GM12878 (cell line): ENCODE measurements around the gene TBX4. TPM values are rescaled to one million over a fixed set of nuclear protein-coding genes. Genes with fewer than 3 reads are reported as not detected.

Experiments
- ATAC-seq: fragments of 200-7000 bp; cut with Tn5 transposase; 3 replicates; pipeline ENCODE4 v1.9.1; 2020; ENCODE audit warnings: mild to moderate bottlenecking, moderate library complexity
- BruUV-seq: library from RNA; stranded (reverse); fragments of 400-500 nt; replicated peaks from 2 replicates; lab custom pipeline; 2021; lab: Mats Ljungman, UMichigan
- CTCF ChIA-PET: fragments of 300-600 bp; sonication (Branson Sonifier 250); formaldehyde crosslinking; extraction: SDS; loops from one replicate; lab custom pipeline; 2021; ENCODE audit warnings: inconsistent platforms; lab: Yijun Ruan, JAX
- POLR2A ChIA-PET: fragments of 350-600 bp; formaldehyde crosslinking; extraction: SDS; loops from one replicate; lab custom pipeline; 2021; ENCODE audit warnings: inconsistent platforms; lab: Charles Lee
- RAD21 ChIA-PET: fragments of 300-600 bp; sonication (Branson Sonifier 250); formaldehyde crosslinking; loops from one replicate; lab custom pipeline; 2023; ENCODE audit warnings: antibody characterized with exemption; ENCODE audit not compliant: unreplicated experiment; lab: Charles Lee
- SMC1A ChIA-PET: fragments of 300-600 bp; sonication (Branson Sonifier 250); formaldehyde crosslinking; loops from one replicate; lab custom pipeline; 2023; ENCODE audit not compliant: unreplicated experiment, uncharacterized antibody; lab: Charles Lee
- DNase-seq: peaks from one replicate; pipeline ENCODE4 v3.0.0-alpha.2; 2011; ENCODE audit warnings: low read depth, low spot score
- FAIRE-seq: peaks from 3 replicates; lab custom pipeline; 2011; peaks lifted over from hg19 to GRCh38; lab: Jason Lieb, UNC
- H2AFZ ChIP-seq: 2 replicates; pipeline ENCODE4 v1.6.0; 2011; ENCODE audit warnings: low read depth, low read length, control low read depth; ENCODE audit not compliant: control insufficient read depth
- H3K27ac ChIP-seq: 2 replicates; pipeline ENCODE4 v1.5.1; 2011; ENCODE audit warnings: control low read depth; ENCODE audit not compliant: control insufficient read depth, insufficient read depth
- H3K27me3 ChIP-seq, 2 experiments: replicated peaks in 1 of 2; 2 replicates each; pipeline versions ENCODE4 v1.6.0 to v1.6.1; 2011; ENCODE audit warnings: low read length in 1 of 2; ENCODE audit not compliant: control insufficient read depth in 2 of 2, insufficient read depth in 2 of 2
- H3K36me3 ChIP-seq, 2 experiments: 2 replicates each; pipeline ENCODE4 v1.5.1; 2011; ENCODE audit warnings: low read length in 1 of 2; ENCODE audit not compliant: control insufficient read depth in 2 of 2, insufficient read depth in 2 of 2
- H3K4me1 ChIP-seq: 2 replicates; pipeline ENCODE4 v1.6.1; 2011; ENCODE audit warnings: mild to moderate bottlenecking, low read length, moderate library complexity, mixed read lengths; ENCODE audit not compliant: control insufficient read depth, insufficient read depth
- H3K4me2 ChIP-seq: 2 replicates; pipeline ENCODE4 v1.6.0; 2011; ENCODE audit warnings: control low read depth; ENCODE audit not compliant: control insufficient read depth, insufficient read depth
- H3K4me3 ChIP-seq: fragments of 200-600 bp; sonication (generic); 2 replicates; pipeline ENCODE4 v1.5.1; 2016
- H3K79me2 ChIP-seq: 2 replicates; pipeline ENCODE4 v1.6.0; 2011; ENCODE audit warnings: low read length; ENCODE audit not compliant: control insufficient read depth, insufficient read depth
- H3K9ac ChIP-seq: 2 replicates; pipeline ENCODE4 v1.8.0; 2011; ENCODE audit warnings: low read length, control low read depth, mixed read lengths; ENCODE audit not compliant: control insufficient read depth, insufficient read depth
- H3K9me3 ChIP-seq: replicated peaks from 3 replicates; pipeline ENCODE4 v1.5.1; 2011; ENCODE audit warnings: mild to moderate bottlenecking, low read length; ENCODE audit not compliant: control insufficient read depth, insufficient read depth
- H4K20me1 ChIP-seq: 2 replicates; pipeline ENCODE4 v1.6.0; 2011; ENCODE audit not compliant: control insufficient read depth, insufficient read depth
- ELK1 ChIP-seq: IDR thresholded peaks from 2 replicates; pipeline ENCODE4 v1.6.1; 2012; ENCODE audit warnings: low read depth, low read length, improper control_type of control experiment
- ETV6 ChIP-seq, 2 experiments: fragments of 450-650 bp in 1 of 2; IDR thresholded peaks in 1 of 2; conservative IDR thresholded peaks in 1 of 2; 2 replicates each; pipeline ENCODE4 v1.6.1; 2014; ENCODE audit warnings: antibody characterized with exemption in 1 of 2, borderline replicate concordance in 1 of 2, low read depth in 1 of 2, mild to moderate bottlenecking in 1 of 2, moderate library complexity in 1 of 2
- NFXL1 ChIP-seq: fragments of 450-650 bp; IDR thresholded peaks from 2 replicates; pipeline ENCODE4 v1.6.1; 2017; ENCODE audit warnings: antibody characterized with exemption, mild to moderate bottlenecking, borderline replicate concordance
- POLR2A ChIP-seq: IDR thresholded peaks from 2 replicates; pipeline ENCODE4 v1.6.1; 2011; ENCODE audit warnings: low read depth, mild to moderate bottlenecking, low read length
- RAD51 ChIP-seq: fragments of 450-650 bp; IDR thresholded peaks from 2 replicates; pipeline ENCODE4 v1.6.1; 2016; ENCODE audit warnings: moderate library complexity, mild to moderate bottlenecking, inconsistent platforms
- SKIL ChIP-seq: fragments of 450-650 bp; IDR thresholded peaks from 2 replicates; pipeline ENCODE4 v1.6.1; 2017; ENCODE audit warnings: mild to moderate bottlenecking, low read depth, inconsistent platforms; ENCODE audit not compliant: poor library complexity, severe bottlenecking
- WGBS: methylation state at CpG from one replicate; pipeline ENCODE4 v1.1.6; 2016; ENCODE audit warnings: low lambda C conversion rate; ENCODE audit not compliant: insufficient replicate concordance, insufficient coverage; ENCODE audit errors: missing lambda C conversion rate; 5-methylcytosine and 5-hydroxymethylcytosine counted together
- in situ Hi-C: fragments of 300-500 bp; cut with MboI; formaldehyde crosslinking; loops from 9 replicates; pipeline ENCODE4 v1.14.3; 2018; ENCODE audit warnings: mixed read lengths
- intact Hi-C: fragments of 100-400 bp; cut with micrococcal nuclease; formaldehyde crosslinking; loops from one replicate; pipeline ENCODE4 v1.14.2; 2022; ENCODE audit not compliant: unreplicated experiment
- polyA plus RNA-seq, 11 experiments: library from polyadenylated mRNA; depleted of rRNA in 4 of 11; unstranded in 6 of 11; stranded (reverse) in 5 of 11; fragments of >200 nt; fragmentation: Nextera tagmentation in 4 of 11; fragmentation: Illumina TruSeq in 1 of 11; extraction: Ambion mirVana in 4 of 11; extraction: Trizol in 1 of 11; gene quantifications; 1 replicate in 1 of 11; 2 replicates in 10 of 11; pipeline versions ENCODE4 v1.2.1 to v1.2.3, GENCODE V29; 2011 to 2016; ENCODE audit warnings: inconsistent platforms in 2 of 11, missing spikeins in 2 of 11, low read depth in 1 of 11
- total RNA-seq, 4 experiments: library from RNA; depleted of rRNA in 3 of 4; stranded (reverse); fragments of >200 nt in 3 of 4; fragmentation: Illumina TruSeq in 1 of 4; extraction: Trizol in 1 of 4; gene quantifications; 2 replicates each; pipeline versions ENCODE4 v1.2.1 to v1.2.3, GENCODE V29; 2013 to 2021

TBX4 gene
- total and polyA plus RNA-seq, 10 of the 15 experiments (the other 5 are each of a cell fraction or from before 2014, with no cell fraction given) = 0.01 TPM; not detected in 9

- no peaks in the 10 kb centered on the region for H4K20me1 ChIP-seq
- in situ Hi-C loops (no loop called here), intact Hi-C loops (no loop called here)
- SMC1A ChIA-PET = interaction anchor here (0.6 to 1.0 kb wide), 2 partner anchors 51 to 663 kb away, joined by 3 read pairs; no protein-coding TSS in a partner anchor
- H3K9ac ChIP-seq = no peak overlapping the region
- no peak overlapping the region for H3K4me2 ChIP-seq
- no peaks in the 10 kb centered on the region for H3K79me2 ChIP-seq
- DNase-seq (no peak), FAIRE-seq (no peak), ATAC-seq (no peak)
- 42% methylated on average over 3 of the region's 3 CpGs for WGBS
- H3K9me3 ChIP-seq = no peaks in the 10 kb centered on the region
- CTCF ChIA-PET = interaction anchor here (1.3 kb wide), 1 partner anchor 38 kb away, joined by 3 read pairs; no protein-coding TSS in a partner anchor
- H3K4me3 ChIP-seq = no peak overlapping the region
- no peak overlapping the region for H2AFZ ChIP-seq
- BruUV-seq = no TSS peak
- H3K4me1 ChIP-seq = no peaks in the 10 kb centered on the region
- POLR2A ChIA-PET = no interaction called here
- H3K27me3 ChIP-seq = no peaks in the 10 kb centered on the region; a peak in 2 of 4 replicates
- H3K27ac ChIP-seq = no peak overlapping the region
- RAD21 ChIA-PET = no interaction called here
- no peak for TF ChIP-seq POLR2A
- no peak for TF ChIP-seq SKIL
- peak; percentile 19; the same call in 1 of the 2 replicates for TF ChIP-seq NFXL1
- no peak for TF ChIP-seq RAD51
- no peaks in the 10 kb centered on the region for H3K36me3 ChIP-seq
These were observed 47.4 kb downstream of the TBX4 start for GRCh38 chr17:61499632-61500031.

GRCh38 chr17:61500287-61500686, 48.1 kb downstream of the TBX4 start:
- SMC1A ChIA-PET = no interaction called here
- intact Hi-C loops = no loop called here
- H3K4me1 ChIP-seq = no peaks in the 10 kb centered on the region
- in situ Hi-C loops = no loop called here
- H3K4me2 ChIP-seq = no peak overlapping the region
- no peak for FAIRE-seq
- no peaks in the 10 kb centered on the region for H3K79me2 ChIP-seq
- no peaks in the 10 kb centered on the region; a peak in 2 of 4 replicates for H3K27me3 ChIP-seq
- RAD21 ChIA-PET = no interaction called here
- no peak overlapping the region for H3K27ac ChIP-seq
- H2AFZ ChIP-seq = no peak overlapping the region
- ATAC-seq = no peak
- POLR2A ChIA-PET = no interaction called here
- no TSS peak for BruUV-seq
- TF ChIP-seq ETV6 (conservative IDR thresholded peaks at IDR 0.05 in 1 of 2, IDR thresholded peaks at IDR 0.05 in 1 of 2; ENCODE audit: borderline replicate concordance in 1 of 2, low read depth in 1 of 2) (peak in 1 of 2 experiments; percentile 50; a peak in 1 of 4 replicates), ELK1 (no peak), NFXL1 (peak; percentile 16; the same call in 1 of the 2 replicates)
- no peaks in the 10 kb centered on the region for H4K20me1 ChIP-seq
- CTCF ChIA-PET = interaction anchor here (1.3 kb wide), 1 partner anchor 39 kb away, joined by 3 read pairs; no protein-coding TSS in a partner anchor
- H3K9me3 ChIP-seq = no peaks in the 10 kb centered on the region
- DNase-seq = no peak
- WGBS = 24% methylated on average over 2 of the region's 2 CpGs
- H3K36me3 ChIP-seq = no peaks in the 10 kb centered on the region
- no peak overlapping the region for H3K4me3 ChIP-seq
- H3K9ac ChIP-seq = no peak overlapping the region
